ENCODE data around the gene CPNE1. TPM values are rescaled to one million over a fixed set of nuclear protein-coding genes. Genes with fewer than 3 reads are reported as not detected.

Gene CPNE1
- total RNA-seq, 2 donors from 2014 or later = 238 to 441 TPM

DNA sequence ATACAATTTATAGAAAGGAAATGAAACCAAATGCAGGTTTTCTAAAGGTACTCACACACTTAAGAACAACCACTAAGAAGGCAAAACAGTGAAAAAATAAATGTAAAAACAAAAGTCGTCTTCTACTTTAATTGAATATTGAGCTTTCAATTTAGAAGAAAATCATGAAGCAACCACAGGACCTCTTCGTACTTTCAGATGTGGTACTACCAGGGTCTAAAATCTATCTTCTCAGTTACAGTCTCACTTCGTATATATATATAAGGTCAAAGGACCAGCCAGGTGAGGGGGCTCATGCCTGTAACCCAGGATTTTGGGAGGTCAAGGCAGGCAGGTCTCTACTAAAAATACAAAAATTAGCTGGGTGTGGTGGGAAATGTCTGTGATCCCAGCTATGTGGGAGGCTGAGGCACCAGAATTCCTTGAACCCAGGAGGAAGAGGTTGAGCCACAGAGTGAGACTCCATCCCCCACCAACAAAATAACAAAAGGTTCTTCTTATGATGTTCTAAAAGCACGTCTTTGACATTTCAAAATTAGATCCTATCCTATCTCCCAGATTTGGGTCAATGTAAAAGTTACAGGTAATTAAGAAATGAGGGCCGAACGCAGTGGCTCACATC lies 47.0 kb upstream of the CPNE1 start:
- no peaks in the 10 kb centered on the region for H3K4me1 Mint-ChIP-seq
- H3K36me3 Mint-ChIP-seq (ENCODE audit: low read depth) = peaks cover 70% of the 10 kb centered on the region
- H3K27me3 ChIP-seq (ENCODE audit: control insufficient read depth, insufficient read depth, low read length, poor library complexity, severe bottlenecking) = no peaks in the 10 kb centered on the region
- H3K4me3 ChIP-seq (ENCODE audit: low read length) = no peak overlapping the region
- H3K27ac Mint-ChIP-seq = peak overlapping the region; percentile 12
- no peak overlapping the region for H3K4me3 Mint-ChIP-seq
- 91 to 96% methylated on average over 5 to 6 of the region's 6 CpGs for WGBS, 2 experiments (ENCODE audit: insufficient coverage in 1 of 2, insufficient read length in 1 of 2)
- peak; percentile 17 for DNase-seq
- H3K4me1 ChIP-seq (ENCODE audit: control insufficient read depth, insufficient read depth, low read length) = no peaks in the 10 kb centered on the region
- peaks cover 96% of the 10 kb centered on the region for H3K36me3 ChIP-seq (ENCODE audit: control insufficient read depth, insufficient read depth, low read length)
- no peaks in the 10 kb centered on the region for H3K27me3 Mint-ChIP-seq (ENCODE audit: insufficient read depth)
- no peaks in the 10 kb centered on the region for H3K9me3 ChIP-seq (ENCODE audit: control insufficient read depth, low read length)
- H3K27ac ChIP-seq (ENCODE audit: low read depth, low read length) = no peak overlapping the region
- no peak overlapping the region for H3K9ac ChIP-seq (ENCODE audit: extremely low read depth, low read length, poor library complexity, severe bottlenecking)
- H3K9me3 Mint-ChIP-seq = no peaks in the 10 kb centered on the region
- no peak for TF ChIP-seq CTCF (conservative IDR thresholded peaks at IDR 0.05)

GRCh38 chr20:35710884-35711587 lies 46.3 kb upstream of the CPNE1 start:
- no peak overlapping the region for H3K9ac ChIP-seq (ENCODE audit: extremely low read depth, low read length, poor library complexity, severe bottlenecking)
- TF ChIP-seq CTCF (conservative IDR thresholded peaks at IDR 0.05) = no peak
- no peak overlapping the region for H3K4me3 ChIP-seq (ENCODE audit: low read length)
- H3K4me1 ChIP-seq (ENCODE audit: control insufficient read depth, insufficient read depth, low read length) = no peaks in the 10 kb centered on the region
- WGBS, 2 experiments (ENCODE audit: insufficient coverage in 1 of 2, insufficient read length in 1 of 2) = 95 to 100% methylated on average over 3 to 6 of the region's 6 CpGs
- H3K4me1 Mint-ChIP-seq = no peaks in the 10 kb centered on the region
- H3K4me3 Mint-ChIP-seq = no peak overlapping the region
- H3K27ac Mint-ChIP-seq = peak overlapping the region; percentile 12
- H3K27me3 ChIP-seq (ENCODE audit: control insufficient read depth, insufficient read depth, low read length, poor library complexity, severe bottlenecking) = no peaks in the 10 kb centered on the region
- H3K9me3 ChIP-seq (ENCODE audit: control insufficient read depth, low read length) = no peaks in the 10 kb centered on the region
- no peak for DNase-seq
- peaks cover 96% of the 10 kb centered on the region for H3K36me3 ChIP-seq (ENCODE audit: control insufficient read depth, insufficient read depth, low read length)
- H3K27me3 Mint-ChIP-seq (ENCODE audit: insufficient read depth) = no peaks in the 10 kb centered on the region
- peaks cover 68% of the 10 kb centered on the region for H3K36me3 Mint-ChIP-seq (ENCODE audit: low read depth)
- H3K9me3 Mint-ChIP-seq = no peaks in the 10 kb centered on the region
- H3K27ac ChIP-seq (ENCODE audit: low read depth, low read length) = no peak overlapping the region

DNA sequence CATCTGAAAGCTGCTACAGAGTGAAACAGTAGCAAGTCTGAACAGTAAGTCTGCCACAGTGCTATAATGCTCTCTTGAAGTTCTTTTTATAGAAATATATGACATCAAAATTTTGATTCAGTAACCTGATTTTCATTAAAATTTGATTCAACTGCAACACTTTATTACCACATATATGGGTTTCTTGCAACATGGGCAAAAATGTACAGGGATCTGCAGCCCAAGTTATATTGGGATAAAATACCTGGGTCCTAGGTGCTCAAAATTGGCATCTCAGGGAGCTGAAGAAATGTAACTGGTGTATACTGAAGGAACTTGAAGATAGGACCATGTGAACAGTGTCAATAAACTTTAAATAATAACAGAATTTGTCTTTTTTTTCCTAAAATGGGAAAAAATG lies 45.3 kb upstream of the CPNE1 start:
- H3K4me1 Mint-ChIP-seq = no peaks in the 10 kb centered on the region
- H3K9me3 ChIP-seq (ENCODE audit: control insufficient read depth, low read length) = no peaks in the 10 kb centered on the region
- H3K4me3 Mint-ChIP-seq = no peak overlapping the region
- no peak overlapping the region for H3K27ac Mint-ChIP-seq
- H3K27ac ChIP-seq (ENCODE audit: low read depth, low read length) = no peak overlapping the region
- H3K27me3 ChIP-seq (ENCODE audit: control insufficient read depth, insufficient read depth, low read length, poor library complexity, severe bottlenecking) = no peaks in the 10 kb centered on the region
- H3K9ac ChIP-seq (ENCODE audit: extremely low read depth, low read length, poor library complexity, severe bottlenecking) = no peak overlapping the region
- H3K9me3 Mint-ChIP-seq = no peaks in the 10 kb centered on the region
- peaks cover 68% of the 10 kb centered on the region for H3K36me3 Mint-ChIP-seq (ENCODE audit: low read depth)
- H3K4me3 ChIP-seq (ENCODE audit: low read length) = no peak overlapping the region
- H3K4me1 ChIP-seq (ENCODE audit: control insufficient read depth, insufficient read depth, low read length) = no peaks in the 10 kb centered on the region
- H3K36me3 ChIP-seq (ENCODE audit: control insufficient read depth, insufficient read depth, low read length) = peaks cover 96% of the 10 kb centered on the region
- H3K27me3 Mint-ChIP-seq (ENCODE audit: insufficient read depth) = no peaks in the 10 kb centered on the region
- no peak for DNase-seq
- no peak for TF ChIP-seq CTCF (conservative IDR thresholded peaks at IDR 0.05)

Data from endodermal cell (in vitro differentiated cells).